ENCODE measurements around the gene ITGB3BP.
"Not testable (repeated sequence)": the region's sequence is repeated elsewhere in the genome, so short reads cannot be mapped to it uniquely, and the experiment has no call there.

Gene ITGB3BP

GRCh38 chr1:63522891-63523728 is at the start of gene ITGB3BP, which contains the start of gene EFCAB7:
ITGB3BP (minus strand) TSS chr1:63523225; CDS start chr1:63523133, 92 bp downstream.
EFCAB7 (plus strand) TSS chr1:63523525; CDS start chr1:63525573, 2,048 bp downstream.
- DNase-seq (ENCODE audit: low spot score): peak; percentile 92

GRCh38 chr1:63572686-63573085 is 49.7 kb upstream of the ITGB3BP start:
- DNase-seq (ENCODE audit: low spot score): not testable (repeated sequence)

GRCh38 chr1:63569640-63570316 is 46.8 kb upstream of the ITGB3BP start:
- no peak for DNase-seq (ENCODE audit: low spot score)

- DNase-seq (ENCODE audit: low spot score): no peak
Measured at GRCh38 chr1:63569068-63569467, 46.0 kb upstream of the ITGB3BP start.

GRCh38 chr1:63563745-63564144 is 40.7 kb upstream of the ITGB3BP start:
- DNase-seq (ENCODE audit: low spot score): no peak

- DNase-seq (ENCODE audit: low spot score): no peak
Measured at GRCh38 chr1:63559357-63559756, 36.3 kb upstream of the ITGB3BP start.

GRCh38 chr1:63557365-63557987 is 34.5 kb upstream of the ITGB3BP start:
- no peak for DNase-seq (ENCODE audit: low spot score)

GRCh38 chr1:63555480-63555879 is 32.5 kb upstream of the ITGB3BP start:
- no peak for DNase-seq (ENCODE audit: low spot score)

GRCh38 chr1:63548877-63549276 is 25.9 kb upstream of the ITGB3BP start:
- DNase-seq (ENCODE audit: low spot score): no peak

- DNase-seq (ENCODE audit: low spot score): no peak
Measured at GRCh38 chr1:63548303-63548702, 25.3 kb upstream of the ITGB3BP start.

- no peak for DNase-seq (ENCODE audit: low spot score)
Measured at GRCh38 chr1:63547621-63548294, 24.7 kb upstream of the ITGB3BP start.

- DNase-seq (ENCODE audit: low spot score): no peak
Measured at GRCh38 chr1:63545780-63546179, 22.8 kb upstream of the ITGB3BP start.

- DNase-seq (ENCODE audit: low spot score): no peak
Measured at GRCh38 chr1:63537940-63538339, 14.9 kb upstream of the ITGB3BP start.

- no peak for DNase-seq (ENCODE audit: low spot score)
Measured at GRCh38 chr1:63537006-63537405, 14.0 kb upstream of the ITGB3BP start.

- no peak for DNase-seq (ENCODE audit: low spot score)
Measured at GRCh38 chr1:63534406-63534805, 11.4 kb upstream of the ITGB3BP start.

GRCh38 chr1:63533931-63534330 is 10.9 kb upstream of the ITGB3BP start:
- DNase-seq (ENCODE audit: low spot score): no peak

- no peak for DNase-seq (ENCODE audit: low spot score)
Measured at GRCh38 chr1:63532727-63533126, 9.7 kb upstream of the ITGB3BP start.

- no peak for DNase-seq (ENCODE audit: low spot score)
Measured at GRCh38 chr1:63524201-63524600, 1.2 kb upstream of the ITGB3BP start.

- DNase-seq (ENCODE audit: low spot score): no peak
Measured at GRCh38 chr1:63523738-63524137, 713 bp upstream of the ITGB3BP start.

- DNase-seq (ENCODE audit: low spot score): no peak
Measured at GRCh38 chr1:63516629-63517028, 6.4 kb downstream of the ITGB3BP start.

- DNase-seq (ENCODE audit: low spot score): no peak
Measured at GRCh38 chr1:63512584-63512983, 10.4 kb downstream of the ITGB3BP start.

- DNase-seq (ENCODE audit: low spot score): no peak
Measured at GRCh38 chr1:63509718-63510117, 13.3 kb downstream of the ITGB3BP start.

Data from ecto neural progenitor cell (in vitro differentiated cells).